Measurements from ENCODE around the gene ADGRE2.
"Not testable (repeated sequence)": the region's sequence is repeated elsewhere in the genome, so short reads cannot be mapped to it uniquely, and the experiment has no call there.

Gene ADGRE2

GRCh38 chr19:14778110-14778845 is at the start of gene ADGRE2:
ADGRE2 (minus strand) TSS chr19:14778560; CDS start chr19:14776756, 1,804 bp downstream.
- DNase-seq, result not testable (repeated sequence)

DNA sequence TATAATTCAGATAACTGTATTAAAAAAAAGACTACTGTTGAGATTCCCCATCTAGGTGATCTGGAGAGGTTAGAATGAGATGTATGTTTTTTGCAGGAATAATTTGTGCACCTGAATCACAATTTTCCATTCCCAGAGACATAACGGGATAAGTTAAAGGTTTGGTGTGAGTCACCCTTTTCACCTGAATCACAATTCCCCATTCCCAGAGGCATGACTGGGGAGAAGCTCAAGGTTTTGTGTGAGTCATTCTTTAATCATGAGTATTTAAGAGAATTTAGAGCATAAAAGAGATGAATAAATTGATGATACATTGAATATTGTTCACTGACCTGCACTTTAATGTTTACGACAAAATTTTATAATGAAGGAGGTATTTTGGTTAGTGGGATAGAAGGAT is 47.6 kb upstream of the ADGRE2 start:
- DNase-seq, result no peak

DNA sequence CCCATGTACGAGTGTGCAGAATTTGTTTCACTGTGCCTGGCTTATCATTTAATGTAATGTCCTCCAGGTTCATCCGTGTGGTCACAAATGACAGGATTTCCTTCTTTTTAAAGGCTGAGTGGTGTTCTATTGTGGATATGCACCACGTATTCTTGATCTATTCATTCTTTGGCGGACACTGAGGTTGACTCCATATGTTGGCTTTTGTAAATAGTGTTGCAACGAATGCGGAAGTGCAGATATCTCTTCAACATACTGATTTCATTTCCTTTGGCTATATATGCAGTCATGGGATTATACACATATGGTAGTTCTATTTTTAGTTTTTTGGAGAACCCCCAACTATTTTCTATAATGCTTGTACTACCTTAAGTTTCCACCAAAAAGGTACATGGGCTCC is 43.6 kb upstream of the ADGRE2 start:
- no peak for DNase-seq

GRCh38 chr19:14818588-14818987 is 40.2 kb upstream of the ADGRE2 start:
- no peak for DNase-seq

DNA sequence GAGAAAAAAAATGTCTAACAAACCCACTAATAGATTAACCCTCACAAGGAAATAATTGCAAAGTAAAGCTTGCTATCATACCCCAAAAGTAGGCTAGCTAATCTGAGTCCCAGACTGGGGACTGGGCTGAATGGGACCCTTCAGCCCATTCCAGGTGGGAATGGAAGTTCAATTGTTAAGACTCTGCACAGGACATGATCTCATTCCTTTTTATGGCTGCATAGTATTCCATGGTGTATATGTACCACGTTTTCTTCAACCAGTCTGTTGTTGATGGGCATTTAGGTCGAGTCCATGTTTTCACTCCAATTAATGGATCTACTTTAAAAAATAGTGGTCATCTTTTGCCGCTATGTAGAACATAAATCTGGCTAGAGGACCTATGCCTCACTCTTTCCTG is 38.7 kb upstream of the ADGRE2 start:
- no peak for DNase-seq

GRCh38 chr19:14814982-14815652 is 36.8 kb upstream of the ADGRE2 start:
- no peak for DNase-seq

GRCh38 chr19:14809272-14810057 is 31.1 kb upstream of the ADGRE2 start:
- no peak for DNase-seq

DNA sequence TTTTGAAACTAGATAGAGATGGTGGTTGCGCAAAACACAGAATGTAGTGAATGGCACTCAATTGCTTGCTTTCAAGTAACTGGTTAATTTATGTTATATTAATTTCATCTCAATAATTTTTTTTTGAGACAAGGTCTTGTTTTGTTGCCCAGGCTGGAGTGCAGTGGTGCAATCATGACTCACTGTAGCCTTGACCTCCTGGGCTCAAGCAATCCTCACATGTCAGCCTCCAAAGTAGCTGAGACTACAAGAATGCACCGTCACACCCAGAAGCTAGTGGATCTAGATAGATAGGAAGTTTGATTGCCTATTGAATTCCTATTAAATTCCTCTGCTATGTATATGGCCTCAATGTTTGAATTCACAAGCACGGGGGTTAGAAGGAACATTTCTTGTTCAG is 26.4 kb upstream of the ADGRE2 start:
- no peak for DNase-seq

GRCh38 chr19:14798760-14799159 is 20.4 kb upstream of the ADGRE2 start:
- no peak for DNase-seq

DNA sequence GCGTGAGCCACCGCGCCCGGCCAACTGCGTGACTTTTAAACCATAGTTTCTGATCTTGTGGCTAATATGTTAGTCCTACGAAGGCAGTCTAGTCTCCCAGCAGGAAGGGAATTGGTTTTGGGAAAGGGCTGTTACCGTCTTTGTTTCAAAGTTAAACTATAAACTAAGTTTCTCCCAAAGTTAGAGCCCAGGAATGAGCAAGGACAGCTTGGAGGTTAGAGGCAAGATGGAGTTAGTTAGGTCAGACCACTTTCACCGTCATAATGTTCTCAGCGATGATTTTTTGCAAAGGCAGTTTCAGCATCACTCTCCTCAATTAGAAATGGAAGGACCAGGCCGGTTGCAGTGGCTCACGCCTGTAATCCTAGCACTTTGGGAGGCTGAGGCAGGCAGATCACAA is 17.7 kb upstream of the ADGRE2 start:
- DNase-seq, result no peak

- DNase-seq, result no peak
Observed at GRCh38 chr19:14795078-14795721, 16.8 kb upstream of the ADGRE2 start.

GRCh38 chr19:14792250-14792649 is 13.9 kb upstream of the ADGRE2 start:
- DNase-seq, result peak; percentile 62

DNA sequence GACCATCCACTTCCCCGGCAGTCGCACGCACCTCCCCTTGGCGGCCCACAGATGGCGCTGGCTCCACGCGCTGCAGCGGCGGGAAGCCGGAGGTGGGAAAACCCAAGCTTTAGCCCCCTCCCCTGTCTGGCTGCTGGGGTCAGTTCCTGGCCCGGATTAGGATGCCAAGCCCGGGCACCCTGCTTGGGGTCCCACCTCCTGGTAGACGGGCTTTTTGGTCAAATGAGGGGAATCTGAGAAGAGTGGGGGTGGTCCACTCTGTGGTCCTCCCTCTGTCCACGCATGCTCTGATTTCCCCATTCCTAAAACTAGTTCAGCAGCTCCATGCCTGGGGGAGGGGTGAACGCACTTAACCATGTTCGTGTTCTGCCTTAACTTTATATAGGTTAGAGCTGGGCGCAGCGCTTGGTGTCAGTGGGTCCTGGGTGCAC is 8.1 kb upstream of the ADGRE2 start:
- DNase-seq, result no peak

DNA sequence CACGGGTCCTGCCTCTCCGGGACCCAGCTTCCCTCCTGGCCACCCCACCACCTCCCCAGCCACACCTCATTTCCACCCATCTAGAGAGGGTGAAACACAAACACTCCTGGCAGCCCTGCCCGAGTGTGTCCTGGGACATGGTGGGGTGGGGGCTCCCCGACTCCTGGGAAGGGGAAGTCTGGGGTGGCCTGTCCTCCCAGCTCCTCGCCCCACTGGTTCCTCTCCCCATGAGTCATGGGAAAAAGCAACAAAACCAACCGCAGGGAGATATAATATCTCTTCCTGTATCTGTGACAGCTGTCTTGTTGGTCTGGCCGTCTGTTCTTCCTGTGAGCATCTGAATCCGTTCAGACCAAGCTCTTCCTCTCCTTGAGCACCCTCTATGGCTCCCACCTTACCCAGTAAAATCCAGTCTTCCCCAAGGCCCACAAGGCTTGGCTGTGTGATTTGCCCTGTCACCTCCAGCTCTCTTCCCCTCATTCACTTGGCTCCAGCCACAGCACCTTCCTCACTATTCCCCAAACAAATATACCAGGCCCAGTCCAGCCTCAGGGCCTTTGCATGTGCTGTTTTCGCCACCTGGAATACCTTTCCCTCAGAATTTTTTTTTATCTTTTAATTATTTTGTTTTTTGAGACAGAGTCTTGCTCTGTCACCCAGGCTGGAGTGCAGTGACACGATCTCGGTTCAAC is 6.9 kb upstream of the ADGRE2 start:
- not testable (repeated sequence) for DNase-seq

DNA sequence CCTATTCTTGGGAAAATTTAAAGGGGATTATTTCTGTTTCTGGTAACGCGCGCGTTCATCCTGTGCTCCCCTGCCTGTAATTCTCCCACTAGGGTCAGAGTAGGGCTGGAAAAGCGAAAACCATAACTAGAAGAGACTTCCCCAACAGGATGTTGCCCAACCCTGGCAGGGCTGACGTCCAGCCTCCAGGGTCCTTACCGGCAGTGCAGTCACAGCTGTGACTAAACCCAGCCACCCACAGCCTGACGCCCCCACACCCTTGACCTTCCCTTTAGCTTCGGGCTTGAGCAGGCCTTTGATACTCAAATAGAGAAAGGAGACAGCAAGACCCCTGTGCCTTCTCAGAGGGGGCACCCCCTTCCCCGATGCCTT is 6.4 kb upstream of the ADGRE2 start:
- not testable (repeated sequence) for DNase-seq

DNA sequence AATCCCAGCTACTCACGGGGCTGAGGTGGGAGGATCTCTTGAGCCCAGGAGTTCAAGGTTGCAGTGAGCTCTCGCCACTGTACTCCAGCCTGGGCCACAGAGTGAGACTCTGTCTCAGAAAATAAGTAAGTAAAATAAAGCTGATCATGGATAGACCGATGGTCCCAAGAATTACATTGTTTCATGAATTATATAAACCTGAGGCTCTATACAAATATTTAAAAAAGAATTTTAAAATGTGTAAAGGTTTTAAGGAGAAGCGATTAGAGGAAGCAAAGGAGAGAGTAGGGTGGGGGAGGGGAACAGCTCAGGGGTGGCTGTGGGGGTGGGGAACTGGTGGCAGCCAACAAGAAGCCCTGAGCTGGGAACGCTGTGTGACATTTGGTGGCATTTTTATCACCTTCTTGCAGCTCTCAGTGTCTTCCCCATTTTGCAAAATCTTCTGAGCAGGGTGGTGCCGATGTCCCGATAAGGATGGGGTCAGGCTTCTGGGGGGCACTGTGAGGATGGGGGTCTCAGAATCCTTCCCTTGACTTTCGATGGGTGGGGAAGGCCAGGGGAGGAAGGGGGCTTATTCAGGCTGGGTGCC is 5.1 kb upstream of the ADGRE2 start:
- not testable (repeated sequence) for DNase-seq

DNA sequence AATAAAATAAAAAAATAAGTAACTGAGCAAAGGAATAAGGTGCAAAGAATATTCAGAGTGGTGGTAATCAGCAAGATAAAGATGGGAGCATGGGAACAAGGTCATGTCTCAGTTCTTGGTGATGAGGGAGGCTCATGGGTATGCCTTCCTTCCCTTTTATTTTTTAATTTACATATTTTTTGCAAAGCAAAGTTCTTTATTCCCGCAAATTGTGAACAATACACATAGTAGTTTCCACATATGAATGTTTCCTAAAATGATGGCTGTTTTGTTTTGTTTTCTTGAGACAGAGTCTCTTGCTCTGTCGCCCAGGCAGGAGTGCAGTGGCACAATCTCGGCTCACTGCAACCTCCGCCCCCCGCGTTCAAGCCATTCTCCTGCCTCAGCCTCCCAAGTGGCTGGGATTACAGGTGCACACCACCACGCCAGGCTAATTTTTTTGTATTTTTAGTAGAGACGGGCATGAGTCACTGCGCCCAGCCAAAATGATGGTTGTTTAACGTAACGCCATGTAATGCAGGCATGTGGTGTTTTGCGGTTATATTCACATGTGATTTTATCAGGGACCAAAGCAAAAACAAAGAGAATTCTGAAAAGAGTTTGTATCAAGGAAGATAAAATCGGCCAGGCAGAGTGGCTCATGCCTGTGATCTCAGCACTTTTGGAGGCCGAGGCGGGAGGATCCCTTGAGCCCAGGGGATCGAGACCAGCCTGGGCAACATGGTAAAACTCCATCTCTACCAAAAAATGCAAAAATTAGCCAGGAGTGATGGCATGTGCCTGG is 4.5 kb upstream of the ADGRE2 start:
- DNase-seq, result no peak

- not testable (repeated sequence) for DNase-seq
Observed at GRCh38 chr19:14781713-14782536, 3.6 kb upstream of the ADGRE2 start.

DNA sequence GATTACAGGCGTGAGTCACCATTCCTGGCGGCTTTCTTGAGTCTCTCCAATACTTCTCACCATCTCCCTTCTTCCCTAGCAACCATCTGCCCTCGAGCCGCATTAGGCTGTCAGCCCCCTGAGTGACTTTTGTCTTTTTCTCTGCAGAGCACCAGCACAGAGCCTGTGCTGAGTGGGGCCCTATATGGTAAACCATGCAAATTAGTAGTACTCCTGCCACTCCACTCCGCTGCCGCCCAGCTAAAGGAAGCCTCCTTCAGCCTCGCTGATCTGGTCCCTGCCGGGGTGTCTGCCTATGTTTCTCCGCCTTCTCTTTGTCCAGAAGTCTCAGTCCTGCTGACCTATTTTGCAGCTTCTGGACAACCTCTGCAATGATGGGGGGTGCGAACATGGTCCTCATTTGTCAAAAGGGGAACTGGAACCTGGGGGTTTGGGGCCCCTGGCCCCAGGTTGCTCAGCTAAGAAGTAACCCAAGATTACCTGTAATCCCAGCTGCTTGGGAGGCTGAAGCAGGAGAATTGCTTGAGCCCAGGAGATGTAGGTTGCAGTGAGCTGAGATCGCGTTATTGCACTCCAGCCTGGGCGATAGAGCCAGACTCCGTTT is 2.4 kb upstream of the ADGRE2 start:
- not testable (repeated sequence) for DNase-seq

DNA sequence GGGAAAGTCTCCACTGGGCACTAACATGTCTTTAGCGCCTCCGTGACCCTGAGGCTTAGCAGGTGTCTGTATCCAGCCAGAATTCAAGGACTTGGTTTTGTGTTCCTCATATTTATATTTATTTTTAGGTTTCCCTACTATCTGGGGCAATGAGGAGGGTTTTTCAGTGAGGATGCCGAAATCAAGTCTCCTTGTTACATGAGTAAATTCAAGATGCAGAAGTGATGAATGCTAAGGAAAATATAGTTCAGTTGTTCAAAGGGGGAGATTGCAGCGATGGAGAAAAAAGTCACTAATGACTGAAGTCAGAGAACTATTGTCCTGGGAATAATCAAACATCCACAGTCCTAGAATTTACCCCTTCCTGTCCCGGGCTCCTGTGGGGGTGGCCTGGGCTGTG is 791 bp upstream of the ADGRE2 start:
- no peak for DNase-seq
